HG03280 (cell line): ENCODE measurements around the gene CLEC2D.
"Not testable (repeated sequence)": the region's sequence is repeated elsewhere in the genome, so short reads cannot be mapped to it uniquely, and the experiment has no call there.

Experiments
- ATAC-seq: cut with Tn5 transposase; IDR thresholded peaks from one replicate; pipeline ENCODE4 v1.9.1; 2021; ENCODE audit warnings: mild to moderate bottlenecking, moderate library complexity; ENCODE audit not compliant: unreplicated experiment

CLEC2D gene

GRCh38 chr12:9725213-9725870 lies 55.8 kb downstream of the CLEC2D start:
- ATAC-seq, result no peak

GRCh38 chr12:9727813-9728212 lies 58.3 kb downstream of the CLEC2D start:
- no peak for ATAC-seq

GRCh38 chr12:9729082-9729481 lies 59.6 kb downstream of the CLEC2D start:
- no peak for ATAC-seq

- no peak for ATAC-seq
Measured at GRCh38 chr12:9730011-9730410, 60.5 kb downstream of the CLEC2D start.

- no peak for ATAC-seq
Measured at GRCh38 chr12:9730591-9730990, 61.1 kb downstream of the CLEC2D start.

- ATAC-seq, result no peak
Measured at GRCh38 chr12:9731393-9731792, 61.9 kb downstream of the CLEC2D start.

GRCh38 chr12:9731797-9732196 lies 62.3 kb downstream of the CLEC2D start:
- ATAC-seq, result peak; percentile 39

- no peak for ATAC-seq
Measured at GRCh38 chr12:9732921-9733461, 63.5 kb downstream of the CLEC2D start, which contains the start of gene CLECL1. Gene CLECL1, minus strand, starts transcription at chr12:9733097.

GRCh38 chr12:9735601-9736000 lies 66.1 kb downstream of the CLEC2D start:
- ATAC-seq, result no peak

- ATAC-seq, result no peak
Measured at GRCh38 chr12:9736936-9737705, 67.6 kb downstream of the CLEC2D start.

- ATAC-seq, result not testable (repeated sequence)
Measured at GRCh38 chr12:9738905-9739304, 69.4 kb downstream of the CLEC2D start.

GRCh38 chr12:9739404-9740105 lies 70.0 kb downstream of the CLEC2D start:
- not testable (repeated sequence) for ATAC-seq

- ATAC-seq, result no peak
Measured at GRCh38 chr12:9740106-9740750, 70.7 kb downstream of the CLEC2D start.

GRCh38 chr12:9741726-9742125 lies 72.2 kb downstream of the CLEC2D start:
- peak; percentile 80 for ATAC-seq

- peak; percentile 40 for ATAC-seq
Measured at GRCh38 chr12:9742661-9743060, 73.1 kb downstream of the CLEC2D start.

GRCh38 chr12:9745199-9745598 lies 75.7 kb downstream of the CLEC2D start:
- no peak for ATAC-seq
